Brain microvascular endothelial cell (primary cell): Measurements from ENCODE around the gene NFATC1.

Source experiments
- DNase-seq: peaks from one replicate; pipeline ENCODE4 v3.0.0-alpha.2; 2020
- H3K27ac ChIP-seq: fragments of 250-450 bp; sonication (Bioruptor Pico); 2 replicates; pipeline ENCODE4 v1.5.1; 2020; ENCODE audit warnings: mild to moderate bottlenecking, moderate library complexity
- H3K27me3 ChIP-seq: fragments of 250-450 bp; sonication (Bioruptor Pico); replicated peaks from 2 replicates; pipeline ENCODE4 v1.5.1; 2020; ENCODE audit warnings: mild to moderate bottlenecking
- H3K36me3 ChIP-seq: fragments of 250-450 bp; sonication (Bioruptor Pico); replicated peaks from 2 replicates; pipeline ENCODE4 v1.5.1; 2020; ENCODE audit warnings: mild to moderate bottlenecking
- H3K4me3 ChIP-seq: 2 replicates; pipeline ENCODE4 v1.5.1; 2011; ENCODE audit warnings: low read depth, mild to moderate bottlenecking, control low read depth, low read length, moderate library complexity
- CTCF ChIP-seq: IDR thresholded peaks from 2 replicates; pipeline ENCODE4 v1.5.1; 2011; ENCODE audit warnings: low read depth, mild to moderate bottlenecking, moderate library complexity, low read length, control low read depth, inconsistent platforms; ENCODE audit errors: missing control alignments
- in situ Hi-C: cut with HindIII; loops from 2 replicates; pipeline ENCODE4 v1.10.0; 2017; ENCODE audit warnings: low sequenced_read_pairs, low pct_ligation_motif_present

Gene NFATC1

GRCh38 chr18:79532313-79533007 lies 136.7 kb downstream of the NFATC1 start:
- in situ Hi-C loops = no loop called here
- no peak overlapping the region for H3K27ac ChIP-seq
- no peaks in the 10 kb centered on the region for H3K36me3 ChIP-seq
- DNase-seq = no peak
- no peak for TF ChIP-seq CTCF
- peaks cover 43% of the 10 kb centered on the region for H3K27me3 ChIP-seq
- no peak overlapping the region for H3K4me3 ChIP-seq

- no peak overlapping the region for H3K27ac ChIP-seq
- peaks cover 38% of the 10 kb centered on the region for H3K27me3 ChIP-seq
- no peak for DNase-seq
- in situ Hi-C loops = no loop called here
- no peak overlapping the region for H3K4me3 ChIP-seq
- TF ChIP-seq CTCF = no peak
- H3K36me3 ChIP-seq = no peaks in the 10 kb centered on the region
These were observed 137.4 kb downstream of the NFATC1 start for GRCh38 chr18:79533146-79533545.

- no peak overlapping the region for H3K27ac ChIP-seq
- H3K27me3 ChIP-seq = peaks cover 33% of the 10 kb centered on the region
- H3K4me3 ChIP-seq = no peak overlapping the region
- TF ChIP-seq CTCF = no peak
- DNase-seq = no peak
- no peaks in the 10 kb centered on the region for H3K36me3 ChIP-seq
- in situ Hi-C loops = no loop called here
These were observed 137.9 kb downstream of the NFATC1 start for GRCh38 chr18:79533591-79533990.

- no peak for DNase-seq
- H3K4me3 ChIP-seq = no peak overlapping the region
- no peak for TF ChIP-seq CTCF
These were observed 138.6 kb downstream of the NFATC1 start for GRCh38 chr18:79534356-79534755.

GRCh38 chr18:79537758-79538157 lies 142.0 kb downstream of the NFATC1 start:
- H3K36me3 ChIP-seq = no peaks in the 10 kb centered on the region
- H3K27me3 ChIP-seq = peaks cover 14% of the 10 kb centered on the region
- in situ Hi-C loops = no loop called here

More at GRCh38 chr18:79534356-79534755, 138.6 kb downstream of the NFATC1 start:
- no peaks in the 10 kb centered on the region for H3K36me3 ChIP-seq
- H3K27me3 ChIP-seq = peaks cover 29% of the 10 kb centered on the region
- no peak overlapping the region for H3K27ac ChIP-seq
- in situ Hi-C loops = no loop called here

More at GRCh38 chr18:79537758-79538157, 142.0 kb downstream of the NFATC1 start:
- Histone ChIP-seq H3K27ac (no peak overlapping the region), H3K4me3 (no peak overlapping the region)
- no peak for DNase-seq
- no peak for TF ChIP-seq CTCF
